ENCODE measurements around the gene ADSL. TPM values are rescaled to one million over a fixed set of nuclear protein-coding genes. Genes with fewer than 3 reads are reported as not detected.
A peak's percentile ranks its signal among the peaks of the same experiment; 100 is the strongest.

ADSL gene
- total and polyA plus RNA-seq, 5 donors = 31.7 to 51.0 (median 39.1) TPM

DNA sequence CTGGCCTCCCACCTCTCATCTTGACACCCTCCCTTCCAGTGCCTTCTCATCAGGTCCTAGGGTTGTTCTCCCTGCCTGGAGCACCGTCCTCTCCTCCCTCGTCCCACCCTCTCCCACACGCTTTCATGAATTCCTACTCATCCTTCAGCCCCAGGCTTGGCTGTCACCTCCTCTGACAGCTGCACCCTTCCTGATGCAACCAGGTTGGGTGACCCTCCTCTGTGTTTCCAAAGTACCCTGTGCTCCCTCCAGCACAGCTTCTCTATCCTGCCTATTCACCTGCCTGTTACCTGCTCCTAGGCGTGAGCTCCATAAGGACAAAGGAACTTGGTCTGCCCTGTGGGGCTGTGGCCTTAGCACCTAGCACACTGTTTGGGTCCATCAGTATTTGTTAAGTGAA is 82.5 kb downstream of the ADSL start:
- Histone ChIP-seq H3K27ac (ENCODE audit: low read length) (no peak overlapping the region), H3K9me3 (ENCODE audit: control insufficient read depth, low read length) (no peaks in the 10 kb centered on the region), H3K4me3 (ENCODE audit: low read length) (no peak overlapping the region), H3K27me3 (ENCODE audit: control insufficient read depth, insufficient read depth) (no peaks in the 10 kb centered on the region), H3K4me1 (ENCODE audit: control insufficient read depth, insufficient read depth, low read length) (peaks cover 6% of the 10 kb centered on the region)
- intact Hi-C loops (cut with DNase I) = no loop called here
- WGBS = 95% methylated on average over 4 of the region's 4 CpGs
- ATAC-seq (no peak), DNase-seq (no peak)

DNA sequence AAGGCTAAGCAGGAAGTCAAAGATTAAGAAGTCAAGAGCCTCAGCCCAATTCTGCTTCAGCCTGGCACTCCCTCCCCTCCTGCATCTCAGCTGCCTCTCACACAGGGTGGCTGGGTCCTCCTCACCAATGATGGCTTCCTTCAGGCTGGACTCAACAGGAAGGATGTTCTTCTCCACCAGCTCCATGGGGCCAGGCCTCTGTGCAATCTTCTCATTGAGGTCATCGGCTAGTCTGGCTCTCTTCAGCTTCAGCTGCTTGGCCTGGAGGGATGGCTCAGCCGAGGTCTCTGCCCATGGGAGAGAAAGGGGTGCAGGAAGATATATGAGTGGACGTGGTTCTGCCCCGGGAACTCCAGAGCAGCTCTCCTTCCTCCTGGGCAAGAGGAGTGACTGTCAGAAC is 83.2 kb downstream of the ADSL start:
- H3K27me3 ChIP-seq (ENCODE audit: control insufficient read depth, insufficient read depth) = no peaks in the 10 kb centered on the region
- DNase-seq (no peak), ATAC-seq (no peak)
- 88% methylated on average over 4 of the region's 4 CpGs for WGBS
- no peak overlapping the region for H3K27ac ChIP-seq (ENCODE audit: low read length)
- no peaks in the 10 kb centered on the region for H3K9me3 ChIP-seq (ENCODE audit: control insufficient read depth, low read length)
- intact Hi-C loops (cut with DNase I) = no loop called here
- no peak overlapping the region for H3K4me3 ChIP-seq (ENCODE audit: low read length)
- H3K4me1 ChIP-seq (ENCODE audit: control insufficient read depth, insufficient read depth, low read length) = peaks cover 2% of the 10 kb centered on the region

GRCh38 chr22:40430991-40431390 is 84.7 kb downstream of the ADSL start:
- no peak overlapping the region for H3K4me3 ChIP-seq (ENCODE audit: low read length)
- no peak overlapping the region for H3K27ac ChIP-seq (ENCODE audit: low read length)
- WGBS = 46% methylated on average over 4 of the region's 4 CpGs
- ATAC-seq = peak; percentile 27 to 38
- intact Hi-C loops (cut with DNase I) = loop anchor here in 3 of 4 donors (5.0 to 10.0 kb wide), 3 partner anchors 54 to 206 kb away; partner anchors contain the start of gene MRTFA (in 1 of the 3)
- H3K9me3 ChIP-seq (ENCODE audit: control insufficient read depth, low read length) = no peaks in the 10 kb centered on the region
- H3K4me1 ChIP-seq (ENCODE audit: control insufficient read depth, insufficient read depth, low read length) = peaks cover 2% of the 10 kb centered on the region
- no peaks in the 10 kb centered on the region for H3K27me3 ChIP-seq (ENCODE audit: control insufficient read depth, insufficient read depth)
- peak in 2 of 3 donors; percentile 29 to 44 for DNase-seq

DNA sequence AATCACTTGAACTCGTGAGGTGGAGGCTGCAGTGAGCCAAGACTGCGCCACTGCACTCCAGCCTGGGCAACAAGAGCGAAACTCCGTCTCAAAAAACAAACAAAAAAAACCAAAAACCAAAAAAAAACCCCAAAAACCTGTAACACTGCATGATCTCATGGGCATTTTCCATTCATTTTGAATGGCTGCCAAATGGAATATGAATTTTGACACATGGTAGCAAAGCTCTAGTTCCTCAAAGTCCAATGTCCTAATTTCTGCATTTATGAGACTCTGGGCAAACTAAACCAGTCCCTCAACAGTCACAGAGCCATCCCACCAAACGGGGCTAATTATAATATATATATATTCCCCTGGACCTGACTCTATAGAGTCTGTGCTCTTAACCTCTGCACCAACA is 85.9 kb downstream of the ADSL start:
- ATAC-seq (no peak), DNase-seq (peak in 1 of 3 donors; percentile 20)
- 77% methylated on average over 5 of the region's 5 CpGs for WGBS
- intact Hi-C loops (cut with DNase I) = loop anchor here in 3 of 4 donors (5.0 to 10.0 kb wide), 3 partner anchors 53 to 205 kb away; partner anchors contain the start of gene MRTFA (in 1 of the 3)
- no peak overlapping the region for H3K27ac ChIP-seq (ENCODE audit: low read length)
- peaks cover 4% of the 10 kb centered on the region for H3K4me1 ChIP-seq (ENCODE audit: control insufficient read depth, insufficient read depth, low read length)
- no peaks in the 10 kb centered on the region for H3K27me3 ChIP-seq (ENCODE audit: control insufficient read depth, insufficient read depth)
- H3K4me3 ChIP-seq (ENCODE audit: low read length) = no peak overlapping the region
- H3K9me3 ChIP-seq (ENCODE audit: control insufficient read depth, low read length) = no peaks in the 10 kb centered on the region

- intact Hi-C loops (cut with DNase I) = loop anchor here in 3 of 4 donors (5.0 to 10.0 kb wide), 3 partner anchors 52 to 205 kb away; partner anchors contain the start of gene MRTFA (in 1 of the 3)
- Histone ChIP-seq H3K9me3 (ENCODE audit: control insufficient read depth, low read length) (no peaks in the 10 kb centered on the region), H3K4me1 (ENCODE audit: control insufficient read depth, insufficient read depth, low read length) (peaks cover 7% of the 10 kb centered on the region), H3K4me3 (ENCODE audit: low read length) (no peak overlapping the region), H3K27ac (ENCODE audit: low read length) (no peak overlapping the region), H3K27me3 (ENCODE audit: control insufficient read depth, insufficient read depth) (no peaks in the 10 kb centered on the region)
- 98% methylated on average over 2 of the region's 2 CpGs for WGBS
- ATAC-seq (no peak), DNase-seq (no peak)
Measured at GRCh38 chr22:40432625-40433024, 86.3 kb downstream of the ADSL start.

DNA sequence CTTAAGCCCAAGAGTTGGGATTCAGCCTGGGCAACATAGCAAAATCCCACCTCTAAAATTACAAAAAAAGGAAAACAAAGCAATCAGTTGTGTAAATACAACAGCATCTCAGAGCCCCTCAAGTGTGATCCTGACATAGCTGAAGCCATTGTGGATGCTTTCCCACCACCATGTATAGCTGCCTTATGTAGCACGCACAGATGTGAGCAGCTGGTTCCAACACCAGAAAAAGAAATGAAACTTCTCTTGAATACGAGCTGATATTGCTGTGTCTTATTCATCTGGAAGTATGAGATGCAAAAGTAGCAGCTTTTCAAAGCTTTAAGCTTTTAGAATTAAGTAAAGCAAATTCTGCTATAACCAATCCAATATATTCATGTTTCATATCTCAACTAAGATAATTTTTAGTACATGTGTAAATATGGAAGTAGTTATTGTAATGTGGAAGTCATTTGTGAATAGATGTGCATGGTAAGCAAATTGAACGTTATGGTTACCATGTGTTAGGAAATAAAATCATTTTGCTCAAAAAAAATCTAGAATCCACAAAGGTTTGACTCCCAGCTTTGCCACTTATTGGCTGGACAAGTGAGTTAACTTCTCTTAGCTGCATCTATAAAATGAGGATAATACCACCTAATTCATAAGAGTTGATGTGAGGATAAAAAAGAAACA is 87.3 kb downstream of the ADSL start:
- intact Hi-C loops (cut with DNase I) = loop anchor here in 3 of 4 donors (5.0 to 10.0 kb wide), 3 partner anchors 51 to 204 kb away; partner anchors contain the start of gene MRTFA (in 1 of the 3)
- H3K27ac ChIP-seq (ENCODE audit: low read length) = no peak overlapping the region
- peaks cover 7% of the 10 kb centered on the region for H3K4me1 ChIP-seq (ENCODE audit: control insufficient read depth, insufficient read depth, low read length)
- H3K4me3 ChIP-seq (ENCODE audit: low read length) = no peak overlapping the region
- H3K9me3 ChIP-seq (ENCODE audit: control insufficient read depth, low read length) = no peaks in the 10 kb centered on the region
- DNase-seq (no peak), ATAC-seq (no peak)
- WGBS = 65% methylated on average over 3 of the region's 3 CpGs
- H3K27me3 ChIP-seq (ENCODE audit: control insufficient read depth, insufficient read depth) = no peaks in the 10 kb centered on the region

DNA sequence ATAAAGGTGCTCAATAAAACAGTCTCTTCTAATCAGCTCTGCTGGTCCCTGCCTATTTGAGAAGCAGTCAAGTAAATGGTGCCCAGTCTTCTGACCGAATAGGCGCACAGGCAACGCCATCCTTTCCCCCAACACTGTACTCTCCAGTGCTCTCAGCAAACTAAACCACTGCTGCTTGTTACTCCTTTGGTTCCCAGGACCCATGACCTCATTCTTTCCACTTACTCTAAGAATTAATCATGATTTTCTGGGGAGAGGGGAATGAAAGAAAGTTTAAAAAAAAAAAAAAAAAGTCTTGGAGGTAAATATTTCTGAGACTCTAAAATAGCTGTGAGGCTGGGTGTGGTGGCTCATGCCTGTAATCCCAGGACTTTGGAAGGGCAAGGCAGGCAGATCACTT is 87.8 kb downstream of the ADSL start:
- no peak for ATAC-seq
- WGBS = 95% methylated on average over 3 of the region's 3 CpGs
- Histone ChIP-seq H3K27ac (ENCODE audit: low read length) (no peak overlapping the region), H3K4me1 (ENCODE audit: control insufficient read depth, insufficient read depth, low read length) (peaks cover 7% of the 10 kb centered on the region), H3K9me3 (ENCODE audit: control insufficient read depth, low read length) (no peaks in the 10 kb centered on the region), H3K27me3 (ENCODE audit: control insufficient read depth, insufficient read depth) (no peaks in the 10 kb centered on the region), H3K4me3 (ENCODE audit: low read length) (no peak overlapping the region)
- DNase-seq = no peak
- intact Hi-C loops (cut with DNase I) = loop anchor here in 3 of 4 donors (5.0 to 10.0 kb wide), 3 partner anchors 51 to 203 kb away; partner anchors contain the start of gene MRTFA (in 1 of the 3)

DNA sequence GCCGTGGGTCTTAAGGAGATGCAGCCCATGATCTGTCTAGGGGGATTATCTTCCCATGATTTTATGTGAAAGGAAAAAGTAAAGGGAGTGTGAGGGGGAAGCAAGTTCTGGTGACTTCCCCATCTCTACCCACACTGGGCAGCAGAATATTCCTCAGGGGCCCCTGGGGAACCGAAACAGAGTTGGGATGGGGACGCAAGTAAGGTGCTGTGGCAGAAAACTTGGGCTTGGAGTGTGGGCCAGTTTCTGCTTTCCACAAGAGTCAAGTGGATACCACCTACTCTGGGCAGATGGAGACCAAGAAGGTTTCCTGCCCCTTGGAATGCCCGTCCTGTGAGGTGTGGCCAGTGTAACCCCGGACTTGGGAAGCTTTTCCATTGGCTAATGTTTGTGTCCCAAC is 88.4 kb downstream of the ADSL start:
- H3K27ac ChIP-seq (ENCODE audit: low read length) = no peak overlapping the region
- ATAC-seq (no peak), DNase-seq (peak in 1 of 3 donors; percentile 45)
- WGBS = 87% methylated on average over 5 of the region's 5 CpGs
- peaks cover 7% of the 10 kb centered on the region for H3K4me1 ChIP-seq (ENCODE audit: control insufficient read depth, insufficient read depth, low read length)
- H3K4me3 ChIP-seq (ENCODE audit: low read length) = no peak overlapping the region
- H3K27me3 ChIP-seq (ENCODE audit: control insufficient read depth, insufficient read depth) = no peaks in the 10 kb centered on the region
- intact Hi-C loops (cut with DNase I) = loop anchor here (5.0 to 10.0 kb wide), 5 partner anchors 50 to 328 kb away; partner anchors contain the start of gene MRTFA (in 1 of the 4)
- H3K9me3 ChIP-seq (ENCODE audit: control insufficient read depth, low read length) = no peaks in the 10 kb centered on the region

- DNase-seq = peak in 1 of 3 donors; percentile 66
- no peaks in the 10 kb centered on the region for H3K9me3 ChIP-seq (ENCODE audit: control insufficient read depth, low read length)
- intact Hi-C loops (cut with DNase I) = loop anchor here (2.0 to 10.0 kb wide), 5 partner anchors 48 to 326 kb away; no protein-coding TSS in a partner anchor
- WGBS = 8% methylated on average over 12 of the region's 12 CpGs
- peak overlapping the region; percentile 12 for H3K4me3 ChIP-seq (ENCODE audit: low read length)
- peaks cover 5% of the 10 kb centered on the region for H3K4me1 ChIP-seq (ENCODE audit: control insufficient read depth, insufficient read depth, low read length)
- no peaks in the 10 kb centered on the region for H3K27me3 ChIP-seq (ENCODE audit: control insufficient read depth, insufficient read depth)
- ATAC-seq = peak; percentile 71 to 74
- peak overlapping the region; percentile 93 for H3K27ac ChIP-seq (ENCODE audit: low read length)
Measured at GRCh38 chr22:40436505-40437431, 90.5 kb downstream of the ADSL start.

Data from right cardiac atrium (tissue), 5 donors.